ENCODE results near the gene SMG7.

SMG7 gene

DNA sequence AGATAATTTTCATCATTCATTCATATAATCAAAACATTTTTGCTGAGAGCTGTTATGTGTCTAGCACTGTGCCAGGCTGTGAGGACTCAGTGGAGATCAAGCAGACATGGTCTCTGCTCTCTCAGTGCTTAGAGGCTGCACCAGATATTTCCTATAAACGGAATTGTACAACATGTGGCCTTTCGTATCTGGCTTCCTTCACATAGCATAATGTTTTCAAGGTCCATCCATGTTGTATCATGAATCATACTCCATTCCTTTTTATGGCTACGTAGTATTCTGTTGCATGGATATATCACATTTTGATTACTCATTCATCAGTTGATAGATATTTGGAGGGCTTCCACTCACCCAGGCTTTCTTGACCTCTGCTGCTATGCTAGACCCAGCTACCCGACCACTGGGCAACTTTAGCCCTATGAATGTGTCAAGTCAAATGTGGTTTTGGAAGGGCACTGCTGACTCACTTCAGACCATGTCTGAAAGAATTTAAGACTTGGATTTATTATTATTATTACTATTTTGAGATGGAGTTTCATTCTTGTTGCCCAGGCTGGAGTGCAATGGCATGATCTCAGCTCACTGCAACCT is 99.5 kb downstream of the SMG7 start:
- TF ChIP-seq FOXP2 (optimal IDR thresholded peaks at IDR 0.05; ENCODE audit: borderline replicate concordance, extremely low read depth, extremely low read length, insufficient read depth), result no peak
- TF ChIP-seq TAF1 (IDR thresholded peaks at IDR 0.05; ENCODE audit: borderline replicate concordance, insufficient read depth, low read length), result no peak
- TF ChIP-seq SIN3A (IDR thresholded peaks at IDR 0.05; ENCODE audit: borderline replicate concordance, insufficient read depth, low read length), result no peak
- no peak for TF ChIP-seq REST (IDR thresholded peaks at IDR 0.05; ENCODE audit: insufficient read depth in 1 of 2, low read depth in 2 of 2, low read length in 2 of 2)
- TF ChIP-seq POLR2AphosphoS5 (IDR thresholded peaks at IDR 0.05; ENCODE audit: low read depth, low read length), result no peak

DNA sequence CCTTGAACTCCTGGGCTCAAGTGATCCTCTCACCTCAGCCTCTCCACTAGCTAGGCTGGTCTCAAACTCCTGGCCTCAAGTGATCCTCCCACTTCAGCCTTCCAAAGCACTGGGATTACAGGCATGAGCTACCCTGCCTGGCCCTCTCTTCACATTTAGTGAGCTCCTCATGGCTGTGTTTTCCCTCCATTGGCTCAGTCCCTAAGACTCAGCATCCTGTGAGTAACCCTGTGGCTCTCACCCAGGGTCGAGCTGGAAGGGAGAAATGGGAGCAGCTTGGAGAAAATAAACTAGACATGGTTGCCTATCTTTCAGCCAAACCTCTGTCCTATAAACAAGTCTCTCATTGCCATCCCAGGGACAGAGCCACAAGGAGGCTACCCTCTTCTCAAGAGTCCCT is 100.4 kb downstream of the SMG7 start:
- TF ChIP-seq SIN3A (IDR thresholded peaks at IDR 0.05; ENCODE audit: borderline replicate concordance, insufficient read depth, low read length), result no peak
- TF ChIP-seq FOXP2 (optimal IDR thresholded peaks at IDR 0.05; ENCODE audit: borderline replicate concordance, extremely low read depth, extremely low read length, insufficient read depth), result no peak
- no peak for TF ChIP-seq REST (IDR thresholded peaks at IDR 0.05; ENCODE audit: insufficient read depth in 1 of 2, low read depth in 2 of 2, low read length in 2 of 2)
- TF ChIP-seq TAF1 (IDR thresholded peaks at IDR 0.05; ENCODE audit: borderline replicate concordance, insufficient read depth, low read length), result no peak
- TF ChIP-seq POLR2AphosphoS5 (IDR thresholded peaks at IDR 0.05; ENCODE audit: low read depth, low read length), result no peak

- TF ChIP-seq FOXP2 (optimal IDR thresholded peaks at IDR 0.05; ENCODE audit: borderline replicate concordance, extremely low read depth, extremely low read length, insufficient read depth) (no peak), TAF1 (IDR thresholded peaks at IDR 0.05; ENCODE audit: borderline replicate concordance, insufficient read depth, low read length) (no peak), SIN3A (IDR thresholded peaks at IDR 0.05; ENCODE audit: borderline replicate concordance, insufficient read depth, low read length) (no peak), REST (IDR thresholded peaks at IDR 0.05; ENCODE audit: insufficient read depth in 1 of 2, low read depth in 2 of 2, low read length in 2 of 2) (no peak), POLR2AphosphoS5 (IDR thresholded peaks at IDR 0.05; ENCODE audit: low read depth, low read length) (no peak)
Measured at GRCh38 chr1:183575606-183576005, 103.3 kb downstream of the SMG7 start.

- TF ChIP-seq TAF1 (IDR thresholded peaks at IDR 0.05; ENCODE audit: borderline replicate concordance, insufficient read depth, low read length), result no peak
- TF ChIP-seq POLR2AphosphoS5 (IDR thresholded peaks at IDR 0.05; ENCODE audit: low read depth, low read length), result no peak
- no peak for TF ChIP-seq REST (IDR thresholded peaks at IDR 0.05; ENCODE audit: insufficient read depth in 1 of 2, low read depth in 2 of 2, low read length in 2 of 2)
- TF ChIP-seq FOXP2 (optimal IDR thresholded peaks at IDR 0.05; ENCODE audit: borderline replicate concordance, extremely low read depth, extremely low read length, insufficient read depth), result no peak
- TF ChIP-seq SIN3A (IDR thresholded peaks at IDR 0.05; ENCODE audit: borderline replicate concordance, insufficient read depth, low read length), result no peak
Measured at GRCh38 chr1:183576537-183576936, 104.2 kb downstream of the SMG7 start.
